ENCODE data around the gene ACSM4. TPM values are rescaled to one million over a fixed set of nuclear protein-coding genes. Genes with fewer than 3 reads are reported as not detected.
"Not testable (repeated sequence)": the region's sequence is repeated elsewhere in the genome, so short reads cannot be mapped to it uniquely, and the experiment has no call there.

ACSM4 gene, protein sequence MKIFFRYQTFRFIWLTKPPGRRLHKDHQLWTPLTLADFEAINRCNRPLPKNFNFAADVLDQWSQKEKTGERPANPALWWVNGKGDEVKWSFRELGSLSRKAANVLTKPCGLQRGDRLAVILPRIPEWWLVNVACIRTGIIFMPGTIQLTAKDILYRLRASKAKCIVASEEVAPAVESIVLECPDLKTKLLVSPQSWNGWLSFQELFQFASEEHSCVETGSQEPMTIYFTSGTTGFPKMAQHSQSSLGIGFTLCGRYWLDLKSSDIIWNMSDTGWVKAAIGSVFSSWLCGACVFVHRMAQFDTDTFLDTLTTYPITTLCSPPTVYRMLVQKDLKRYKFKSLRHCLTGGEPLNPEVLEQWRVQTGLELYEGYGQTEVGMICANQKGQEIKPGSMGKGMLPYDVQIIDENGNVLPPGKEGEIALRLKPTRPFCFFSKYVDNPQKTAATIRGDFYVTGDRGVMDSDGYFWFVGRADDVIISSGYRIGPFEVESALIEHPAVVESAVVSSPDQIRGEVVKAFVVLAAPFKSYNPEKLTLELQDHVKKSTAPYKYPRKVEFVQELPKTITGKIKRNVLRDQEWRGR
- not detected in 2 replicates for total RNA-seq

DNA sequence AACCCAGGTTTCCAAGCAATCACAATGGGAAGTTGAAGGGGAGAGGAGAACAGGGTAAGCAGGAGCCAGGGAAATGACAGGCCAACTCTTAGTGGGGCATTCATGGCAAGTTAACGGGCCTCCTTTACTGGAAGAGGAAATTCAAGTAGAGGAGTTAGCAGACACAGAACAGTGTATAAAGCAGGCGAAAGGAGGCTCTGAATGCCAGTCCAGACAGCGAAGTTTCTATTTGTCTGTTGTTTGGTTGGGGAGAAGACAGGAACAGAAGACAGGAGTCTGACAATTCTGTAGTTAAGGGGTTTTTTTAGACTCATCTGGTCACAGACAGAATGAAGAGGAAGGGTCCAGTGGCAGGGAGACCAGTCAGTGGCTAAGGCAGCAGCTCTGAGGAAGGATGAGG is at the start of gene ACSM4:
Gene ACSM4, plus strand, starts transcription at position 301 of the 400 bp plus-strand sequence. CDS start 260 bp downstream, outside the sequence.
- DNase-seq, result no peak

- no peak for DNase-seq
Measured at GRCh38 chr12:7259060-7259459, 44.8 kb upstream of the ACSM4 start.

DNA sequence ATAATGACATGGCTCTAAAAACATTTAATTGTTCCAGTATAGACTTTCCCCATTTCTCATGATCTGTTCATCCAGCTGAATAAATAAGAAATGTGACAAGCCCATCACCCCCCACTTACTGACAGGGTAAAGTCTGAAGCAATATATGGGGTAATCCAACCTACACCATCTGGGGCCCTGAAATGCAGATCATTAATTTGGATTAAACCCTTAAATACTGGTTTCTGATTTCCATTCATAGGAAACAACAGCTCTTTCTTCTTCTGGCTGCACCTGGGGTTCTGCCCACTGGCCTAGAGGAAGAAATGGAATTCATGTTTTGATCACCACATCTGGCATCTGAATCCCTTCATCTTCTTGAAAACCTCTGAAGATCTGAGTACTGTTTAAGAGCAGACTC is 39.3 kb upstream of the ACSM4 start:
- no peak for DNase-seq

DNA sequence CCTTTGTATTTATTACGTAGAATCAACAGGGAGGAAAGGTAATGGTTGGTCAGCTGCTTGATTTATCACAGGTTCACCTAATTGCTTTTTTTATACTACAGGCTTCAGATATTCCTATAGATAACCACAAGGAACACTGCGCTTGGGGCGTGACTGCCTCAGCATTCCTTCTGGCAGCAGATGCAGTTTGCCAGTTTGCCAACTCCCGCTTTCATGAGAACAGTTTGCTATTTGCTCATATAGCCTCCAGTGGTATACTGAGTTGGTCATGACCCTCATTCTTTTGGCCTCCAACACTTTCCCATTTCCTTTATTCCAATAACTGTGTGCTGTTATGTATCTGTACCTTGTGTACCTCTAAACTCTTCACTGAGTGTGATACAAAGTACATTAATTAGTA is 38.6 kb upstream of the ACSM4 start:
- DNase-seq, result no peak

- no peak for DNase-seq
Measured at GRCh38 chr12:7269273-7269672, 34.6 kb upstream of the ACSM4 start.

- DNase-seq, result no peak
Measured at GRCh38 chr12:7271893-7272514, 31.9 kb upstream of the ACSM4 start.

- not testable (repeated sequence) for DNase-seq
Measured at GRCh38 chr12:7275482-7275881, 28.4 kb upstream of the ACSM4 start.

GRCh38 chr12:7282844-7283243 is 21.0 kb upstream of the ACSM4 start:
- no peak for DNase-seq

DNA sequence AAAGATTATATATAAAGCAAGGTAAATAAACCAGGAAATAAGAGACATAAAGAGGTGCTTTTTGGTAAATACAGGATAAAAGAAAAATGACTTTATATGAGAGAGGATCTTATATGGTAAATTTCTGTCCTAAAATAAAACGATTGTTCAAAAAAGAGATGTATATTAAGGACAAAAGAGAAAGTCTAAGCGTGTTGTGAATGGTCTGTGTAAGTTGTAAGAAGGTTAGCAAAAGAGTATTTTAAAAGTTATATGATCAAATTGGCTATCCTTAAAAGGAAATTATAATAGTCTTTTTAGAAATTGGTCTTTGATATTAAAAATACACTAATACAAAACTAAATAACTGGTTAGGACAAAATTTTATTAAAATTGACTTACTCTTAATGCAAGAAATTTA is 14.1 kb upstream of the ACSM4 start:
- DNase-seq, result no peak

- not testable (repeated sequence) for DNase-seq
Measured at GRCh38 chr12:7290588-7290987, 13.3 kb upstream of the ACSM4 start.

- DNase-seq, result no peak
Measured at GRCh38 chr12:7292300-7292699, 11.6 kb upstream of the ACSM4 start.

DNA sequence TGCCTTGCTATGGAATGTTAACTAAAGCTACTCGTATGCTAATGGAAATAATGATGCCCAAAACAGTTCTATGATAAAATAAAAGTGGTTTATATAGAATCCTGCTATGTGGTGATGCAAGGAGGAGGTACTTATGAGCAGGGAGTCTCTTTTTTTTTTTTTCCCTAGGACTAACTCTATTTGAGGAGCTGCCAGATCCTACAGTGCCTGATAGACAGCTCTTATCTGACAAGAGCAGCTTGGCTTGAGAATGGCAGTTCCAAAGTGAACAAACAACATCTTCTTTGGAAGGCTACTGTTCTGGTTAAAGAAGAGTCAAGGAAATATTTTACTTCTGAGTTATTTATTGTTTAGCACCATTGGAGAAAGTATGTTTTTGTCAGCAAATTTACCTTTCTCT is 10.2 kb upstream of the ACSM4 start:
- DNase-seq, result no peak

- no peak for DNase-seq
Measured at GRCh38 chr12:7295529-7295928, 8.3 kb upstream of the ACSM4 start.

DNA sequence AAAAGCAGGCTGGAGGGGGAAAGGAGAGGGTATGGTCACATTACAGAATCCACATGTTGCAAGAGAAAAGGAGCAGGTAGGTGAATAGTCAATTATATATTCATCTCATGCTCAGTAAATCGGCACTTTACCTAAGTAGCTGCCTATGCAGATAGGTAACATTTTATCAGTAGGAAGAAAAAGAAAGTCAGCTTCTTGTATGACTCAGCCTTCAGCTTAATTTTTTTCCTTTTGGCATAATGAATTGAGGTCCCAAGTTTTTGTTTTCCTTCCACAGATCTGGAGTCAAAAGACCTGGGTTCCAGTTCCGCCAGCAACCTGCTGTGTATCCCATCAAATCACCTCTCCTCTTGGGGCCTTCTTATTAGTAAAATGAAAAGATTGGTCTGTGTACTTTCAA is 6.0 kb upstream of the ACSM4 start:
- DNase-seq, result no peak

GRCh38 chr12:7302266-7302986 is 1.4 kb upstream of the ACSM4 start:
- DNase-seq, result no peak

DNA sequence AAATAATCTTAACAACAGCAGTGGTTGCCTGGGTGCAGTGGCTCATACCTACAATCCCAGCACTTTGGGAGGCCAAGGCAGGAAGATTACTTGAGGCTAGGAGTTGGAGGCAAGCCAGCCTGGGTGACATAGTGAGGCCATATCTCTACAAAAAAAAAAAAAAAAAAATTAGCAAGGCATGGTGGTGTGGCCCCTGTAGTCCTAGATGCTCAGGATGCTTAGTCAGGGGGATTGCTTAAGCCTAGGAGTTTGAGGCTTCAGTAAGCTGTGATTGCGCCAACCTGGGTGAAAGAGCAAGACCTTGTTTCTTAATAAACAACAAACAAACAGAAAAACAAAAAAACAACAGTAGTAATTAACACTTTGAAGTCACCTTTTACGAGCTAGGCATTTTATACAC is 642 bp upstream of the ACSM4 start:
- DNase-seq, result no peak

- DNase-seq, result no peak
Measured at GRCh38 chr12:7304456-7304855, 584 bp downstream of the ACSM4 start.

- DNase-seq, result no peak
Measured at GRCh38 chr12:7310070-7310469, 6.2 kb downstream of the ACSM4 start.

- DNase-seq, result peak; percentile 11
Measured at GRCh38 chr12:7319930-7320329, 16.1 kb downstream of the ACSM4 start.

GRCh38 chr12:7321624-7322023 is 17.8 kb downstream of the ACSM4 start:
- no peak for DNase-seq

DNA sequence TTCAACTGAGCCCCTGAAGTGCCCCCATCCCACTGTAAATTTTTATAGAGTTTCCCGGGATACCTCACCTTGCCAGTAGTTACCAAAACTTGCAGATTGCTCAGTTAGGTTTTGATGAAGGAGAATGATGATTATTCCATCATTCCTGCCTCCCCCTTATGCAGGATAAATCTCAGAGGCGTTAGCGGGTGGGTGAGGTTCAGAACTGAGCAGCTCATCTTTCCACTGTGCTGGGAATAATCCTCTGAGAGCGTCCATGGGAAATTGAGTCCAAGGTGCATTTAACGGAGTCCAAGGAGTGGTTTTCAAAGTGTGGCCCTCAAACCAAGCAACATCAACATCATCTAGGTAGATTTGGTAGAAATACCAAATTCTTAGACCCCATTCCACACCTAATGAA is 18.7 kb downstream of the ACSM4 start:
- no peak for DNase-seq

DNA sequence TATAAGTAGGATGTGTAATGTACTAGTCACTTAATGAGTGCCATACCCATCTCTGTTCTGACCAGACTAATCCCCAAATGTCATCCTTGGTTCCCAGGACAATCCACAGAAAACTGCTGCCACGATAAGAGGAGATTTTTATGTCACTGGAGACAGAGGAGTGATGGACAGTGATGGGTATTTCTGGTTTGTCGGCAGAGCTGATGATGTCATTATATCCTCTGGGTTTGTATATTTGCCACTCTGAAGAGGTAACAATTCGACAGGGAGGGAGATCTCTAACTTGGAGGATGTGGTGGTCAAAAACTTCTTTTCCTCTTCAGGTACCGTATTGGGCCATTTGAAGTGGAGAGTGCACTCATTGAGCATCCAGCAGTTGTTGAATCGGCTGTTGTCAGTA is 20.3 kb downstream of the ACSM4 start:
- DNase-seq, result no peak

- no peak for DNase-seq
Measured at GRCh38 chr12:7327918-7328317, 24.0 kb downstream of the ACSM4 start.
